ENCODE data around the gene HNRNPF.

- TF ChIP-seq CTCF (IDR thresholded peaks at IDR 0.05; ENCODE audit: borderline replicate concordance, extremely low read depth, low read length, poor library complexity, severe bottlenecking), result no peak
- no peak for TF ChIP-seq EZH2 (IDR thresholded peaks at IDR 0.05; ENCODE audit: borderline replicate concordance, low read depth, low read length, severe bottlenecking)
Observed at GRCh38 chr10:43419997-43420368, 11.0 kb upstream of the HNRNPF start.
